ENCODE measurements around the gene PSME2. TPM values are rescaled to one million over a fixed set of nuclear protein-coding genes. Genes with fewer than 3 reads are reported as not detected.
A peak's percentile ranks its signal among the peaks of the same experiment; 100 is the strongest.

The PSME2 gene
- total and polyA plus RNA-seq, 2 of the 13 experiments (the other 11 are each of a cell fraction or from before 2014, with no cell fraction given): 332 to 716 TPM

- TF ChIP-seq, protein P1, sequence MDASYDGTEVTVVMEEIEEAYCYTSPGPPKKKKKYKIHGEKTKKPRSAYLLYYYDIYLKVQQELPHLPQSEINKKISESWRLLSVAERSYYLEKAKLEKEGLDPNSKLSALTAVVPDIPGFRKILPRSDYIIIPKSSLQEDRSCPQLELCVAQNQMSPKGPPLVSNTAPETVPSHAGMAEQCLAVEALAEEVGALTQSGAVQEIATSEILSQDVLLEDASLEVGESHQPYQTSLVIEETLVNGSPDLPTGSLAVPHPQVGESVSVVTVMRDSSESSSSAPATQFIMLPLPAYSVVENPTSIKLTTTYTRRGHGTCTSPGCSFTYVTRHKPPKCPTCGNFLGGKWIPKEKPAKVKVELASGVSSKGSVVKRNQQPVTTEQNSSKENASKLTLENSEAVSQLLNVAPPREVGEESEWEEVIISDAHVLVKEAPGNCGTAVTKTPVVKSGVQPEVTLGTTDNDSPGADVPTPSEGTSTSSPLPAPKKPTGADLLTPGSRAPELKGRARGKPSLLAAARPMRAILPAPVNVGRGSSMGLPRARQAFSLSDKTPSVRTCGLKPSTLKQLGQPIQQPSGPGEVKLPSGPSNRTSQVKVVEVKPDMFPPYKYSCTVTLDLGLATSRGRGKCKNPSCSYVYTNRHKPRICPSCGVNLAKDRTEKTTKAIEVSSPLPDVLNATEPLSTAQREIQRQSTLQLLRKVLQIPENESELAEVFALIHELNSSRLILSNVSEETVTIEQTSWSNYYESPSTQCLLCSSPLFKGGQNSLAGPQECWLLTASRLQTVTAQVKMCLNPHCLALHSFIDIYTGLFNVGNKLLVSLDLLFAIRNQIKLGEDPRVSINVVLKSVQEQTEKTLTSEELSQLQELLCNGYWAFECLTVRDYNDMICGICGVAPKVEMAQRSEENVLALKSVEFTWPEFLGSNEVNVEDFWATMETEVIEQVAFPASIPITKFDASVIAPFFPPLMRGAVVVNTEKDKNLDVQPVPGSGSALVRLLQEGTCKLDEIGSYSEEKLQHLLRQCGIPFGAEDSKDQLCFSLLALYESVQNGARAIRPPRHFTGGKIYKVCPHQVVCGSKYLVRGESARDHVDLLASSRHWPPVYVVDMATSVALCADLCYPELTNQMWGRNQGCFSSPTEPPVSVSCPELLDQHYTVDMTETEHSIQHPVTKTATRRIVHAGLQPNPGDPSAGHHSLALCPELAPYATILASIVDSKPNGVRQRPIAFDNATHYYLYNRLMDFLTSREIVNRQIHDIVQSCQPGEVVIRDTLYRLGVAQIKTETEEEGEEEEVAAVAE (CRISPR knock-in tag; IDR thresholded peaks at IDR 0.05; ENCODE audit: borderline replicate concordance): no peak
- TF ChIP-seq ZSCAN9 (CRISPR knock-in tag; IDR thresholded peaks at IDR 0.05; ENCODE audit: borderline replicate concordance) (no peak), NR2F2 (IDR thresholded peaks at IDR 0.05; ENCODE audit: borderline replicate concordance, low read depth) (no peak), ZEB1 (IDR thresholded peaks at IDR 0.05; ENCODE audit: insufficient replicate concordance, low read depth) (no peak), ZNF569 (CRISPR knock-in tag; IDR thresholded peaks at IDR 0.05; ENCODE audit: borderline replicate concordance) (no peak), DBP (CRISPR knock-in tag; IDR thresholded peaks at IDR 0.05; ENCODE audit: not compliant biosample characterization) (peak; percentile 94), ZNF570 (CRISPR knock-in tag; IDR thresholded peaks at IDR 0.05; ENCODE audit: borderline replicate concordance) (0 out of 2 replicates have a peak, but pooled peaks have one; percentile 83), POLR2AphosphoS5 (IDR thresholded peaks at IDR 0.05; ENCODE audit: low read depth, low read length) (no peak), EED (CRISPR knock-in tag; IDR thresholded peaks at IDR 0.05) (peak; percentile 92), MED13 (CRISPR knock-in tag; IDR thresholded peaks at IDR 0.05) (peak; percentile 91; the same call in 1 of the 2 replicates), MATR3 (CRISPR knock-in tag; IDR thresholded peaks at IDR 0.05) (0 out of 2 replicates have a peak, but pooled peaks have one; percentile 37), ZFY (CRISPR knock-in tag; IDR thresholded peaks at IDR 0.05) (peak; percentile 85), ZNF709 (CRISPR knock-in tag; IDR thresholded peaks at IDR 0.05) (no peak), ZNF282 (IDR thresholded peaks at IDR 0.05; ENCODE audit: partially characterized antibody) (no peak), KLF15 (CRISPR knock-in tag; IDR thresholded peaks at IDR 0.05; ENCODE audit: borderline replicate concordance) (peak; percentile 40; the same call in 1 of the 2 replicates), ZNF263 (CRISPR knock-in tag; IDR thresholded peaks at IDR 0.05) (no peak), CREBL2 (CRISPR knock-in tag; IDR thresholded peaks at IDR 0.05; ENCODE audit: borderline replicate concordance) (peak; percentile 37; the same call in 1 of the 2 replicates), ZNF567 (CRISPR knock-in tag; IDR thresholded peaks at IDR 0.05; ENCODE audit: borderline replicate concordance) (no peak; the same call in 1 of the 2 replicates), U2AF2 (IDR thresholded peaks at IDR 0.05; ENCODE audit: low read depth, low read length) (no peak), PAX8 (CRISPR knock-in tag; IDR thresholded peaks at IDR 0.05; ENCODE audit: borderline replicate concordance) (peak; percentile 46; the same call in 1 of the 2 replicates), ELF4 (CRISPR knock-in tag; IDR thresholded peaks at IDR 0.05; ENCODE audit: borderline replicate concordance) (no peak), CHCHD3 (CRISPR knock-in tag; IDR thresholded peaks at IDR 0.05) (peak; percentile 68; the same call in 1 of the 2 replicates), ZNF746 (CRISPR knock-in tag; IDR thresholded peaks at IDR 0.05) (no peak)
- TF ChIP-seq, protein P2, sequence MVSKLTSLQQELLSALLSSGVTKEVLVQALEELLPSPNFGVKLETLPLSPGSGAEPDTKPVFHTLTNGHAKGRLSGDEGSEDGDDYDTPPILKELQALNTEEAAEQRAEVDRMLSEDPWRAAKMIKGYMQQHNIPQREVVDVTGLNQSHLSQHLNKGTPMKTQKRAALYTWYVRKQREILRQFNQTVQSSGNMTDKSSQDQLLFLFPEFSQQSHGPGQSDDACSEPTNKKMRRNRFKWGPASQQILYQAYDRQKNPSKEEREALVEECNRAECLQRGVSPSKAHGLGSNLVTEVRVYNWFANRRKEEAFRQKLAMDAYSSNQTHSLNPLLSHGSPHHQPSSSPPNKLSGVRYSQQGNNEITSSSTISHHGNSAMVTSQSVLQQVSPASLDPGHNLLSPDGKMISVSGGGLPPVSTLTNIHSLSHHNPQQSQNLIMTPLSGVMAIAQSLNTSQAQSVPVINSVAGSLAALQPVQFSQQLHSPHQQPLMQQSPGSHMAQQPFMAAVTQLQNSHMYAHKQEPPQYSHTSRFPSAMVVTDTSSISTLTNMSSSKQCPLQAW (CRISPR knock-in tag; IDR thresholded peaks at IDR 0.05): no peak
Measured at GRCh38 chr14:24147761-24148428, 1.5 kb upstream of the PSME2 start (continued).
